HG03460 (cell line): ENCODE measurements around the gene CXCR2.
"Not testable (repeated sequence)": the region's sequence is repeated elsewhere in the genome, so short reads cannot be mapped to it uniquely, and the experiment has no call there.

Experiments used
- ATAC-seq: cut with Tn5 transposase; IDR thresholded peaks from one replicate; pipeline ENCODE4 v1.9.1; 2021; ENCODE audit not compliant: unreplicated experiment

CXCR2 gene

DNA sequence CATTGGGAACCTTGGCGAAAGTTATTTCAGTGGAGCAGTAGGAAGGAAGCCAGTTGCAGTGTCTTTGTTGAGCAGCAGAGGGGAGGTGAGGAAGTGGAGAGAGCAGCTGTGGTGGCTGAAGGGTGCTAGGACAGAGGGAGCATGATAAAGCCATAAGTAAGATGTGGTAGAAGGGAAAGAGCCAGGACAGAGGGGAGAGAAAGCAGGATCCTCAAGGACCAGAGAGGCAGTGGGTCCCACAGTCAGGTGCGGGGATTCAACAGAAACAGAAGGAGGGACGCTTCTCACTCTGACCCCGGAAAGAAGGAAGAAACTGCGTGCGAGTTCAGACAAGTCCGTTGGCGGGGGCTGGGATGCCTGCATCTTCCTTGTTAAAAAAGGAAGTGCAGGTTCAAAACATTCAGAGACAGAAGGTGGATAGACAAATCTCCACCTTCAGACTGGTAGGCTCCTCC lies at the start of gene CXCR2:
TSS of gene CXCR2 (plus strand) at position 403 of the 455 bp plus-strand sequence. CDS start 8,774 bp downstream, outside the sequence.
- no peak for ATAC-seq

DNA sequence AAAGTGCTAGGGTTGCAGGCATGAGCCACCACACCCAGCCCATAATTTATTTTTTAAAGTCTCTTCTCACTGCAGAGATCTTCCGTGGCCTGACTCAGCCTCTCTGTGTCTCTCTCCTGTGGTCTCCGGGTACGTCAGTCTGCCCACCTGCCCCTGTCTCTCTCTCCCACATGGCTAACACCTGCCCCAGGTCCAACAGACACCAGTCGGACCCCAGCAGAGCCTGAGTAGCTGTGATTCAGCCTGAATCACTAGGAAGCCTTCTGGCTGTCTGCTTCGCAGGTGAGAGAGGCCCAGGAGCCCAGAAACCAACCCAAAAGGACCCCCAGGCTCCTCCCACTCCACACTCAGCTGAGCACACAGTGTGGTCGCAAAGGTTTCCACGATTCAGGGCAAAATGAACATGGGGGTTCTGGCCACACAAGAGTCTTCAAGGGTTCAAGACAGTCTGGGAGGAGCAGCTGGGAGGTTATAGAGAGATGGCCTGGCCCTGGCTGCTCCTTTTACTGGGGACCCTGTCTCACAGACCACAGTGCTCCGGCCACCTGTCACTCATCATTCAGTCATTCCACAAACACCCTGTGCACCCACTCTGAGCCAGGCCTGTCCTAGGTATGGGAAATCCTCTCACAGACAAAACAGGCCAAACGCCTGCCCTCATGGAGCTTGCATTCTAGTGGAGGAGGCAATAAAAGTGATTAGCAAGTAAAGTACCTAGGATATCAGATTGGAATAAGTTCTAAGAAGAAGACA lies 48.2 kb upstream of the CXCR2 start:
- ATAC-seq: no peak

DNA sequence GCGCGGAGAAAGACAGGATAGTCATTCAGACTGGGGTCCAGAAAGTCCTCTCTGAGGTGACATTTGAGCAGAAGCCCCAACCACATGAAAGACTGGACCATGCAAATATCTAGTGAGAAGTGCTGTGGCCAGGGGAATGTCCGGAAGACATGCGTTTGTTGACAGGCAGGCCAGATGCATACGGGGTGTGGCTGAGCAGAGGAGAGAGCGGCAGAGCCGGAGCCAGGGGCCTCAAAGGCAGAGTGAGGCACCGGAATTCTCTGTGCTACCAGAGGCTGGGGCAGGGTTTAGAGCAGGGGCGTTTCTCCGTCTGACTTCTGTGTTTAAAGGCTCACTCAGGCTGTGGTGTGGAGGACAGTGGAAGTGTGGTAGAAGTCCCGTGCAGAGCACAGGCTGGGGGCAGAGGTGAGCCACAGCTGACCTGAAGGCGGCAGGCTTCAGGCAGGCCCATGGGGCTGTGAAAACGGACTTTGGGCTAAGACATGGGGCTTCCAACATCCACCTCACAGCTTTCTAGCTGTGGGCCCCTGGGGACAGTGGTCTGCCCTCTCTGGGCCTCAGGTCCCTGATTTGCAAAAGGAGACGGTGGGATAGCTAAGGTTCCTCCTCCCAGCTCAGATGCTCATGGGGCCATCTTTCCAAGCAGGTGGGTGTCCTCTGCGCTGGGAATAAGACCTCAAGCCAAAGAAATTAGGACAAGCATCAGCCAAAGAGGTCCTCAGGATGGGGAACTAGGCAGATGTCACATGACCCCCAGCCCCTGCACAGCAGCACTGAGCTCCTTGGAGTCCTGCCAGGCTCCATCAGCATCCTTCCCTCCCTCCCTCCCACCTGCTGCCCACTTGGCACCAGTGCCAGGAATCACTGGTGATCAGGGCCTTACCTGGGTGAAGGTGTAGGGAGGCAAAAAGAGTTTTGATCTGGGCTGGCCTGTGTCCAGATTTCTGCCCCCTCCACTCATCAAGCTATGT lies 45.6 kb upstream of the CXCR2 start:
- ATAC-seq: no peak

DNA sequence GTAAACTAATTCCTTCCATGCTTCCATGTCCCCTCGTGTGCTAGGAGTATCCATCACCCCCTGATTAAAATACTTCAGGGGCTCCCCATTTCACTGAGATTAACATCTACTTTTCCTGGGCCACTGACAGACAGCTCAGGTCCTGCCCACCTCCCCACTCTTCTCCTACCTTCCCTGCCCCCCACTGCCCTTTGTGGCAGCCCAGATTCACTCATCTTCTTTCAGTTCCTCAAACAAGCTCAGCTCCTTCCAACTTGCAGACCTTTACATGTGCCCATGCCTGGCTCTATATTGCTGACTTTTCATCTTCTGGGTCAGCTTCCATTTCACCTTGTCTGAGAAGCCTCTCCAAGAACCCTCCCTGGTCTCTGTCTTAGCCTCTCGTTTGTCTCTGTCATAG lies 44.8 kb upstream of the CXCR2 start:
- ATAC-seq: peak; percentile 93

DNA sequence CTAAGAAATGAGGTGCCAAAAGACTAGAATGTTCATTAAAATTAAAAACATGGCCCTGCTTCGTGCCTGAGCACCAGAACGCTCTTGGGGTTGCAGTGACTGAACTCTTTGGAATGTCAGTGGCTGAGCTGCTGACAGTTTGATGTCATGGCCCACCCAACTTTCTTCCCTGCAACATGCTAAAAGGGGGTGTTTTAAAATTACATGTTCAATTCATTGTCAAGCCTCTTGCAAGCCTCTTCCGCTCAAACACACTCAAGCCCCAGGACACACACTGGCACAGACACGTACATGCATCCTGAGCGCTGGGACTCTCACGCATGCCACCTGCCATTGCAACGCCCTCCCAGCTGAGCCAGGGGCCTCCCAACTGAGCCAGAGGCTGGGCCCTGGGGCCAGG lies 44.1 kb upstream of the CXCR2 start:
- ATAC-seq: no peak

DNA sequence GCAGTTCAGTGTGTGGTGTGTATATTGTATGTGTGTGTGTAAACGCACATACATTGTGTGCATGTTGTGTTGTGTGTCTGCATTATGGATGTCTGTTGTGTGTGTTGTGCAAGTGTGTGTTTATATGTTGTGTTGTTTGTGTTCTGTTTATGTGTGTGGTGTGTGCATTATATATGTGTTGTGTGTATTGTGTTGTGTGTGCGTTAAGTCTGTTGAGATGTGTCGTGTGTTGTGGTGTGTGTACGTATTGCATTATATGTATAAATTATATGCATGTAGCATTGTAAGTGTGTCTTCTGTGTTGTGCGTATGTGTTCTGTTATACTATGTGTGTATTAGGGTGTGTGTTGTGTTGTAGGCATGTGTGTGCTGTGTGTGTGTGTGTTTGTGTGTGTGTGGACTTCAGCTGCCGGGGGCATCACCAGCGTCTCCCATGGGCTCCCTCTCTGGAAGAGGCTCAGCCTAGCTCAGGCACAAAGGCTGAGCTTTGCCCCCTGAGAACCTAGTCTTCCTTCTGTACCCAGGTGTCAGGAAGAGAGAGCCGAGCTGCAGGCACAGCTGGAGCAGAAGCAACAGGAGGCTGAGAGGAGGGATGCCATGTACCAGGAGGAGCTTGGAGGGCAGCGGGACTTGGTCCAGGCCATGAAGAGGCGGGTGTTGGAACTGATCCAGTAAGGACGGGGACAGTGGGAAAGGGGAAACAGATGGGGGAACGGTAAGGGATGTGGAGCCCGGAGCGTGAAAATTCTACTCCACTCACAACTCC lies 43.1 kb upstream of the CXCR2 start:
- ATAC-seq: no peak

DNA sequence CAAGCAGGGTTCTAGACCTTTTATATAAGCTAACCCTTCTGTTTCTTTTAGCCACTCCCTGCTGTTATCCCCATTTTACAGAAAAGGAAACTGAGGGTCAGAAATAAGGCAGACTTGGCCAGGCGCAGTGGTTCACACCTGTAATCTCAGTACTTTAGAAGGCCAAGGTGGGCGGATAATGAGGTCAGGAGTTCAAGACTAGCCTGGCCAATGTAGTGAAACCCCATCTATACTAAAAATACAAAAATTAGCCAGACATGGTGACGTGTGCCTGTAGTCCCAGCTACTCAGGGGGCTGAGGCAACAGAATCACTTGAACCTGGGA lies 42.5 kb upstream of the CXCR2 start:
- no peak for ATAC-seq

DNA sequence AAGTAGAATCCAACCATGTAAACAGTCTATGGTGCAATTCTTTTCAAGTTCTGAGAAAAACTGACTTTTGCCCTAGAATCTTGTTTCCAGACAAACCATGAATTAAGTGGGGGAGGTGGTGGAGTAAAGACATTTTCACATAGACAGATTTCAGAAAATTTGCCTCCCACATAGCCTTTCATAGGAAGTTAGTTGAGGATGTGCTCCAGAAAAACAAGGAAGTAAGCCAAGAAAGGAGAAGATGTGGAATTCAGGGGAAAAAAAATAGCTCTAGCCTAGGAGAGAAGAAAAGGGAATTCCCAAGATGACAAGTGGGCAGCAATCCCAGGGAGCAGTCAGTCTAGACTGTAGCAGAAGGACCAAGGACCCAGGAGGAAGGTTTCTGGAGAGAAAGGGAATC lies 39.4 kb upstream of the CXCR2 start:
- ATAC-seq: no peak

DNA sequence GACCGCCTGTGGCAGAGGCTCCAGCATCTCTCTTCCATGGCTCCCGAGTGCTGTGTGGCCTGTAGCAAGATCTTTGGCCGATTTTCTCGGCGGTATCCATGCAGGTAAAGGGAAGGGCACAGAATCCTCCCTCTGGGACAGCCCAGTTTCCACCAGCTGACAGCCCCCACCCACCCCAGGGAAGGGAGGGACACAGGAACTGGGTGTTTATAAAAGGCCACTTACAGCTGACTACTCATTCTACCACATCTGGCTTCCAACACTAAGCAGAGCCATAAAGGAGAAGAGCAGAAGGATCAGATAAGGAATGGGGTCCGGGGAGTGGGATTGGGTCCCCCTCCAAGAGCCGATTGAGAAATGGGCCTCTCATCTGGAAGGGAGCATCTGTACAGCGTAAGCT lies 36.6 kb upstream of the CXCR2 start:
- ATAC-seq: no peak

DNA sequence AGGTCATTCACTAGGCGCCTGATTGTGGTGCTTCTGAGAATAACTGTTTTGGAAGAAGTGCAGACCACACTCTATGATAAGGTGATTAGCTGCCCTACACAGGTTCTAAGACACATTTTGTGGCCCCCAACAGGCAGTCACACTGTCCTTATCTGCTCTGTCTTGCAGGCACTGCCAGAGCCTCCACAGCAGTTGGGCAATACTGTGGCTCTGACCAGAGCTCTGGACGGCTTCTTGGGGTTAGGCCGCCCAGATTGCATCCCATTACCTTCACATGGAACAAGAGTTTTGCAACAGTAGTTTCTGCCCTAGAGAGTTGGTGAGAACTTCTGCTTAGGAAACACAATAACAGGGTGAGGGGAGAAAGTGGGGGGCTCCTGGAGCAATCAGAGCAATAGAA lies 34.1 kb upstream of the CXCR2 start:
- no peak for ATAC-seq

DNA sequence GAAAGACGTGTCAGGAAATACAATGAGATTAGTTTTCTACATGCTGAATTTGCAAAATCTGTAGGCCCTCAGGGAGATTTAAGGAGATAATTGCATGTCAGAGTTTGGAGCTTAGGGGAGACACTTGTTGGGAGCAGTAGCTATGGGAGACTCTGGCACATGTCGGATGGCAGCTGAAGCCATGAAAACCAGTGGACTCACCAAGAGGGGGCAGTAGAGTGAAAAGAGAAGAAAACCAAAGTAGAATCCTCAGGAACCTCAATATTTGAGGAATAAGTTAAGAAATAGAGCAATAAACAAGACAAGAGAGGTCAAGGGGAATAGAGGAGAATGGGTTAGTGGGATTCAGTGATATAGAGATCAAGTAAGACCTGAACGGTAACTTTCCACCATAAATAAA lies 31.9 kb upstream of the CXCR2 start:
- ATAC-seq: no peak

DNA sequence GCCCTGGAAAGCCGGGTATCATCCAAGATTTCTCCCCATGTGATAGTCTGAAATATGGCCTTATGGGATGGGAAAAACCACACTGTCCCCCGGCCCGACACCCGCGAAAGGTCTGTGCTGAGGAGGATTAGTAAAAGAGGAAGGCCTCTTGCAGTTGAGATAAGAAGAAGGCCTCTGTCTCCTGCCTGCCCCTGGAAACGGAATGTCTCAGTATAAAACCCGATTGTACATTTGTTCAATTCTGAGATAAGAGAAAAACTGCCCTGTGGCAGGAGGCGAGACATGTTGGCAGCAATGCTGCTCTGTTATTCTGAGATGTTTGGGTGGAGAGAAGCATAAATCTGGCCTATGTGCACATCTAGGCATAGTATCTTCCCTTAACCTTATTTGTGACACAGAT lies 30.0 kb upstream of the CXCR2 start:
- no peak for ATAC-seq

DNA sequence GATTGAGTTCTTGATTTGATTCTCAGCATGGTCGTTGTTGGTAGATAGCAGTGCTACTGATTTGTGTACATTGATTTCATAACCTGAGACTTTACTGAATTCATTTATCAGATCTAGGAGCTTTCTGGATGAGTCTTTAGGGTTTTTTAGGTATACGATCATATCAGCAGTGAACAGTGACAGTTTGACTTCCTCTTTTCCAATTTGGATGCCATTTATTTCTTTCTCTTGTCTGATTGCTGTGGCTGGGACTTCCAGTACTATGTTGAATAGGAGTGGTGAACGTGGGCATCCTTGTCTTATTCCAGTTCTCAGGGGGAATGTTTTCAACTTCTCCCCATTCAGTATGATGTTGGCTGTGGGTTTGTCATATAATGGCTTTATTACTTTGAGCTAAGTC lies 27.9 kb upstream of the CXCR2 start:
- no peak for ATAC-seq

DNA sequence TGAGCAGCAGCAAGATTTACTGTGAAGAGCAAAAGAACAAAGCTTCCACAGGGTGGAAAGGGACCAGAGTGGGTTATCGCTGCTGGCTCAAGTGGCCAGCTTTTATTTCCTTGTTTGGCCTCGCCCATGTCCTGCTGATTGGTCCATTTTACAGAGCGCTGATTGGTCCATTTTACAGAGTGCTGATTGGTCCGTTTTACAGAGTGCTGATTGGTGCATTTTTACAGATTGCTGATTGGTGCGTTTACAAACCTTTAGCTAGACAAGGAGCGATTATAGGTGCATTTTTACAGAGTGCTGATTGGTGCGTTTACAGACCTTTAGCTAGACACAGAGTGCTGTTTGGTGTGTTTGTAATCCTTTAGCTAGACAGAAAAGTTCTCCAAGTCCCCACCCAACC lies 17.0 kb upstream of the CXCR2 start:
- ATAC-seq: not testable (repeated sequence)

DNA sequence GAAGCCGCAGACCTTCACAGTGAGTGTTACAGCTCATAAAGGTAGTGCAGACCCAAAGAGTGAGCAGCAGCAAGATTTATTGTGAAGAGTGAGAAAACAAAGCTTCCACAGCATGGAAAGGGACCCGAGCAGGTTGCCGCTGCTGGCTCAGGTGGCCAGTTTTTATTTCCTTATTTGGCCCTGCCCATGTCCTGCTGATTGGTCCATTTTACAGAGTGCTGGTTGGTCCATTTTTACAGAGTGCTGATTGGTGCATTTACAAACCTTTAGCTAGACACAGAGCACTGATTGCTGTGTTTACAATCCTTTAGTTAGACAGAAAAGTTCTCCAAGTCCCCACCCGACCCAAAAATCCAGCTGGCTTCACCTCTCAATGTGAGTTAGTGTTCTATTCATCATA lies 4.0 kb upstream of the CXCR2 start:
- ATAC-seq: not testable (repeated sequence)

DNA sequence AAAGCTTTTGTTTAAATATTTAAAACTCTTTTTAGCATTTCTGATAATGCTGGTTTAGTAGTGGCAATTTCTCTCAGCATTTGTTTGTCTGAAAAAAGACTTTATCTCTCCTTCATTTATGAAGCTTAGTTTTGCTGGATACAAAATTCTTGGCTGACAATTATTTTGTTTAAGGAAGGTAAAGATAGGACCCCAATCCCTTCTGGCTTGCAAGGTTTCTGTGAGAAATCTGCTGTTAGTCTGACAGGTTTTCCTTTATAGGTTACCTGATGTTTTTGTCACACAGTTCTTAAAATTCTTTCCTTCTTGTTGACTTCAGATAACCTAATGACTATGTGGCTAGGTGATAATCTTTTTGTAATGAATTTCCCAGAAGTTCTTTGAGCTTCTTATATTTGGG lies 3.5 kb upstream of the CXCR2 start:
- ATAC-seq: not testable (repeated sequence)

DNA sequence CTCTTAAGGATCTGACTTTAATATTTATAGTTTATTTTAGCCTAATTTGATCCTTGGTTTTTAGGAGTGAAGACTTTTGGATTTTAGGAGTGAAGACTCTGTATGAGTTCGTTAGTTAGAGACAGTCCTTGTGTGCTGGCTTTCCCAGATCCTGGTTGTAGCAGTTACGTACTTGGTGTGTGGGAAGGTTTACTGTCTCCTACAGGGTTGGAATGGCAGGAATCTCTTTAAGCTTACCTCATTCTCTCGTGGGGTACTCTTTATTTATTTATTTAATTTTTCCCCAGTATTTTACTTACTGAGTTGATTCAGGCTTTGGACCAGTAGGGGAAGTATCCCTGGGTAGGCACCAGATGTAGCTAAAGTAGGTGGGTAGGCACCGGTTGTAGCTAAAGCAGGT lies 1.8 kb upstream of the CXCR2 start:
- no peak for ATAC-seq

DNA sequence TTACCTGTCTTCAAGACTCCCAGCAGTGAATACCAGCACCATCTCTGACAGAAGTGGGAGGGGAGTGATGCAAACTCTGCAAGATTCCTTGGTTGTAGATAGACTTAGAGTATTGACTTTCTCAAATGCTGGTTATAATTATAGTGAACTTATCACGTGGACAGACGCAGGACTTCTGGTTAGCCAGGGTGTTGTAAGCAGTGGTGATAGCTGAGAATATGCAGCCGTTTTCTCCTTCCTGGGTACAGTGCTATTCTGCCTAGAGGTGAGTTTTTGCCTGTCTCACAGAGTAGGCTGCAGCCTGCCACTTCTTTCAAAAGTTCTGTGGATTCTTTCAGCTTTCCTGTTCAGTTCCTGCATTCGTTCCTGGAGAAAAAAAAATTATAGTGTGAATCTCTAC lies 733 bp upstream of the CXCR2 start:
- no peak for ATAC-seq

DNA sequence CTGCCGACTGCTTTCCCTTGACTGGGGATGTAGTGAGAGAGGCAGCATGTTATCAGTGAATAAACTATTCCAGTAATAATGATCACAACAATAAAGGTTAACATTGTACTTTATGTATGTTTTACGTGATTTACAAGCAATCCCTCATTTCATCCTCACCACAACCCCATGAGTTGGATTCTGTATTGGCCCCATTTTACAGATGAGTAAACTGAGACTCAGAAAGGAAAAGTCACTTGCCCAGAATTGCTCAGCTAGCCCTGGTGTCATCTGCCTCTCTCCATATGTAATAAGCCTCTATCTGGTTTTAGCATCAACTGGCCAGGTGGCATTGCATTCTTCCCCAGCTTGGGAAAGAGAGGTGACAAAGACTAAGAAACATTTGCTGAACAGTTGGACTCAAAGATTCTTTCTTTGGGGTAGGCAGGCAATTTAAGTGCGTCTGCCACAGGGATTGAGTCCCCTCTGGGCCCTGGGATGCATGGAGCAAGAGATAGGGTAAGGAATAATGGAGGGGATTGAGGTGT lies 2.2 kb downstream of the CXCR2 start:
- ATAC-seq: no peak

DNA sequence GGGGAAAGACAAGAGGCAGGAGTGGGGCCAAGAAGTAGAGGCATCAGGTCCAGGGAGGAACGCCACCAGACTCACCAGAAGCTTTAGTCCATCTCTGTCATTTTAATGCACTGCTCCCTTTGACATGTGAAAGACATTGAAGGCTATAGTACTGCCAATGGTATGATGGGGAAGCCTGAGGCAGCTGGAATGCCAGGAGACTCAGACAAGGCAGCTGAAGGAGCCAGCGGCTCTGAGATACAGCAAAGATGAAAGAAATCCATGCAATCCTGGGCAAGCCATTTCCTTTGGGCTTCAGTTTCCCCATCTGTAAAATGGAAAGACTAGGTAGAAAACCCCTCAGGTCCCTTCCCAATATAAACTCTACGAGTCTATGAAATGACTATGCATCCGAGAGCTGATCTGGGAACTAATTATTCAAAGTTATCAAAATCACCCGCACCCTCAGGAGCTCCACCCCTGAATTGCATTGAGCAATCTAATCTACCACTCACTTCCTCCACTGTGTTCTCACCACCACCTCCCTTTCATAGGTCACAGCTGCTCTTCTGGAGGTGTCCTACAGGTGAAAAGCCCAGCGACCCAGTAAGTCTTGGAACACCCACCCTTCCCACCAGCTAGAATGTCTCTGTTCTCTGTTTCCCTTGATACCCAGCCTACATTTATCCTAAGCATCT lies 3.1 kb downstream of the CXCR2 start:
- ATAC-seq: no peak
